Loucy (cell line): ENCODE measurements around the gene TNNC1.

Experiments
- H2AFZ ChIP-seq: fragments of 200-600 bp; sonication (generic); 2 replicates; pipeline ENCODE4 v1.6.0; 2016; ENCODE audit warnings: antibody characterized with exemption, mild to moderate bottlenecking, low read length, moderate library complexity
- H3F3A ChIP-seq: fragments of 200-600 bp; 2 replicates; pipeline ENCODE4 v1.6.0; 2016; ENCODE audit warnings: antibody characterized with exemption, low read depth, mild to moderate bottlenecking
- H3K27me3 ChIP-seq: fragments of 200-600 bp; sonication (generic); 2 replicates; pipeline ENCODE4 v1.6.1; 2014; ENCODE audit warnings: low read length, mild to moderate bottlenecking; ENCODE audit not compliant: insufficient read depth, poor library complexity, severe bottlenecking
- H3K36me3 ChIP-seq: fragments of 200-600 bp; sonication (generic); 2 replicates; pipeline ENCODE4 v1.6.1; 2016; ENCODE audit warnings: low read length; ENCODE audit not compliant: insufficient read depth
- H3K4me1 ChIP-seq: fragments of 200-600 bp; sonication (generic); 2 replicates; pipeline ENCODE4 v1.5.1; 2014; ENCODE audit warnings: low read length, mild to moderate bottlenecking; ENCODE audit not compliant: insufficient read depth, poor library complexity, severe bottlenecking
- H3K4me2 ChIP-seq: fragments of 200-600 bp; sonication (generic); 2 replicates; pipeline ENCODE4 v1.6.0; 2014; ENCODE audit warnings: antibody characterized with exemption, low read length, low read depth, mild to moderate bottlenecking; ENCODE audit not compliant: poor library complexity, severe bottlenecking
- H3K4me3 ChIP-seq: fragments of 200-600 bp; sonication (generic); 2 replicates; pipeline ENCODE4 v1.5.1; 2014; ENCODE audit warnings: low read length, mild to moderate bottlenecking, mixed read lengths; ENCODE audit not compliant: poor library complexity, severe bottlenecking
- H3K79me2 ChIP-seq: fragments of 200-600 bp; sonication (generic); 2 replicates; pipeline ENCODE4 v1.6.1; 2014; ENCODE audit warnings: low read length; ENCODE audit not compliant: insufficient read depth
- H3K9ac ChIP-seq: fragments of 200-600 bp; sonication (generic); 2 replicates; pipeline ENCODE4 v1.6.0; 2014; ENCODE audit warnings: mild to moderate bottlenecking, low read depth, low read length, moderate library complexity; ENCODE audit not compliant: poor library complexity, severe bottlenecking
- H3K9me2 ChIP-seq: fragments of 200-600 bp; sonication (generic); replicated peaks from 2 replicates; pipeline ENCODE4 v1.6.1; 2016; ENCODE audit warnings: low read depth, low read length, mixed read lengths
- H3K9me3 ChIP-seq: fragments of 200-600 bp; sonication (generic); 2 replicates; pipeline ENCODE4 v1.6.1; 2014; ENCODE audit warnings: mild to moderate bottlenecking, antibody characterized with exemption, low read length, low read depth; ENCODE audit not compliant: insufficient read depth
- H4K20me1 ChIP-seq: fragments of 200-600 bp; sonication (generic); 2 replicates; pipeline ENCODE4 v1.6.0; 2014; ENCODE audit warnings: antibody characterized with exemption, low read length, mild to moderate bottlenecking; ENCODE audit not compliant: insufficient read depth, poor library complexity, severe bottlenecking
- CTCF ChIP-seq: fragments of 200-600 bp; sonication (generic); conservative IDR thresholded peaks from 2 replicates; pipeline ENCODE4 v1.5.1; 2014; ENCODE audit warnings: mild to moderate bottlenecking, antibody characterized with exemption, low read length
- EZH2phosphoT487 ChIP-seq: fragments of 200-600 bp; IDR thresholded peaks from 2 replicates; pipeline ENCODE4 v1.6.1; 2018; ENCODE audit warnings: antibody characterized with exemption, mild to moderate bottlenecking, moderate library complexity, borderline replicate concordance

The TNNC1 gene

GRCh38 chr3:52453496-52454249 lies at the start of gene TNNC1:
TSS of gene TNNC1 (minus strand) at chr3:52454041. CDS start at chr3:52454015, 26 bp downstream.
- peaks cover 31% of the 10 kb centered on the region for H3K4me1 ChIP-seq

DNA sequence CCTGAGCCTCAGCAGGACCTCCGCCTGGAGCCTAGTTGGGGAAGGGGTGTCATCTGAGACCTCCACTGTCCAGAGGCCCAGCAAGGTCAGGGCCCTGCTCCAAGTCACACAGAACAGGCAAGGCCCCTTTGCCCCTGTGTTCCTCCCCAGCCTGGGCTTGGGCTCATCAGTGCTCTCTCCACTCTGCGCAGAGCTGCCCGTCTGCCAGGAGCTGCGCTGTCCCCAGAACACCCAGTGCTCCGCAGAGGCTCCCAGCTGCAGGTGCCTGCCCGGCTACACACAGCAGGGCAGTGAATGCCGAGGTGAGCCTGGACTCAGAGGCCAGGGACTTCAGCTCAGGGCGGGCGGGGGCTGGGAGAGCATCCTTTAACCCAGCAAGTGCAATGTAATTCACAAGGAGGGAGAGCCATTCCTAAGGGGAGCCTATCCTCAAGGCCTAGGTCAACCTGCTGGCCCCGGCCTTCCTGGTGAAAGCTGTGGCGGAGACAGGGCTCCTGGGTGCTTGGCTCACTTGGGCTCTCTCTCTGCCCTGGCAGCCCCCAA lies 49.0 kb upstream of the TNNC1 start:
- Histone ChIP-seq H2AFZ (no peak overlapping the region), H3K9me3 (no peaks in the 10 kb centered on the region)
- TF ChIP-seq EZH2phosphoT487 = no peak
- TF ChIP-seq CTCF = no peak

More at GRCh38 chr3:52453496-52454249, at the start of gene TNNC1:
- TF ChIP-seq EZH2phosphoT487 = no peak
- no peak for TF ChIP-seq CTCF
- Histone ChIP-seq H3K36me3 (peaks cover 9% of the 10 kb centered on the region; the same call in 1 of the 2 replicates), H3F3A (no peaks in the 10 kb centered on the region), H3K79me2 (peaks cover 38% of the 10 kb centered on the region), H3K4me2 (peak within 1 kb of the TSS; percentile 89), H2AFZ (peak within 1 kb of the TSS; percentile 90), H3K9me2 (no peaks in the 10 kb centered on the region), H3K9ac (peak within 1 kb of the TSS; percentile 99), H3K4me3 (peak within 1 kb of the TSS; percentile 82), H3K27me3 (peaks cover 6% of the 10 kb centered on the region), H3K9me3 (no peaks in the 10 kb centered on the region), H4K20me1 (peaks cover 16% of the 10 kb centered on the region)

GRCh38 chr3:52502001-52502400 lies 48.2 kb upstream of the TNNC1 start:
- H3K79me2 ChIP-seq = no peaks in the 10 kb centered on the region
- H3F3A ChIP-seq = no peaks in the 10 kb centered on the region
- no peak overlapping the region for H3K9ac ChIP-seq
- no peak overlapping the region for H2AFZ ChIP-seq
- H3K4me1 ChIP-seq = no peaks in the 10 kb centered on the region
- TF ChIP-seq CTCF (no peak), EZH2phosphoT487 (no peak)
- H3K9me2 ChIP-seq = no peaks in the 10 kb centered on the region
- no peaks in the 10 kb centered on the region for H4K20me1 ChIP-seq
- no peaks in the 10 kb centered on the region for H3K27me3 ChIP-seq
- no peak overlapping the region for H3K4me2 ChIP-seq
- H3K4me3 ChIP-seq = no peak overlapping the region
- no peaks in the 10 kb centered on the region for H3K9me3 ChIP-seq
- no peaks in the 10 kb centered on the region for H3K36me3 ChIP-seq

More for the DNA sequence above, 49.0 kb upstream of the TNNC1 start:
- no peaks in the 10 kb centered on the region for H3F3A ChIP-seq
- H3K27me3 ChIP-seq = no peaks in the 10 kb centered on the region
- no peak overlapping the region for H3K4me2 ChIP-seq
- H4K20me1 ChIP-seq = no peaks in the 10 kb centered on the region
- H3K9me2 ChIP-seq = no peaks in the 10 kb centered on the region
- H3K4me3 ChIP-seq = no peak overlapping the region
- no peaks in the 10 kb centered on the region for H3K4me1 ChIP-seq
- H3K9ac ChIP-seq = no peak overlapping the region
- H3K79me2 ChIP-seq = no peaks in the 10 kb centered on the region
- H3K36me3 ChIP-seq = no peaks in the 10 kb centered on the region
